ENCODE data around the gene MYO3B. TPM values are rescaled to one million over a fixed set of nuclear protein-coding genes. Genes with fewer than 3 reads are reported as not detected.

The MYO3B gene
- total RNA-seq, 3 donors from 2014 or later (not counting 1 experiment from before 2014, with no cell fraction given): 0.68 to 0.88 (median 0.75) TPM

DNA sequence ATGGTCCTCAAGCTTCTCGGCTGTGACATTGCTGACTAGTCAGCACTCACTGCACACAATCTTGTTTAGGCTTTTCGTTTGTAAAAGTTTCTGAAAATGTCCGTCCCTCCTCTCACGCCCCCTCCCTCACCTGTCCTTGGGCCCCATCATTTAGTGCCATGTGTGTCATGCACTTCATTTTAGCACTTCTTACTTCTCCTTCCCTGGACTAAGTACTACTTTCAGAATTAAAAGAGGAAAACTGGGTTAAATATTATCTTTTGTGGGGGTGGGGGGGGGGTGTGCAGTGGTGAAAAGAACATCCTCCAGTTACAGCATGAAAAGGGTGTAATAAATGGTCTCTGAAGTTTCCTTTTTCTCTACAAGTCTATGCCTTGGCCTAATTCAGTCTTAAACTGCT lies 355.2 kb downstream of the MYO3B start:
- intact Hi-C loops (cut with micrococcal nuclease): no loop called here
- no peaks in the 10 kb centered on the region for H3K36me3 ChIP-seq (ENCODE audit: control insufficient read depth, insufficient read depth, low read length)
- TF ChIP-seq, protein P1, sequence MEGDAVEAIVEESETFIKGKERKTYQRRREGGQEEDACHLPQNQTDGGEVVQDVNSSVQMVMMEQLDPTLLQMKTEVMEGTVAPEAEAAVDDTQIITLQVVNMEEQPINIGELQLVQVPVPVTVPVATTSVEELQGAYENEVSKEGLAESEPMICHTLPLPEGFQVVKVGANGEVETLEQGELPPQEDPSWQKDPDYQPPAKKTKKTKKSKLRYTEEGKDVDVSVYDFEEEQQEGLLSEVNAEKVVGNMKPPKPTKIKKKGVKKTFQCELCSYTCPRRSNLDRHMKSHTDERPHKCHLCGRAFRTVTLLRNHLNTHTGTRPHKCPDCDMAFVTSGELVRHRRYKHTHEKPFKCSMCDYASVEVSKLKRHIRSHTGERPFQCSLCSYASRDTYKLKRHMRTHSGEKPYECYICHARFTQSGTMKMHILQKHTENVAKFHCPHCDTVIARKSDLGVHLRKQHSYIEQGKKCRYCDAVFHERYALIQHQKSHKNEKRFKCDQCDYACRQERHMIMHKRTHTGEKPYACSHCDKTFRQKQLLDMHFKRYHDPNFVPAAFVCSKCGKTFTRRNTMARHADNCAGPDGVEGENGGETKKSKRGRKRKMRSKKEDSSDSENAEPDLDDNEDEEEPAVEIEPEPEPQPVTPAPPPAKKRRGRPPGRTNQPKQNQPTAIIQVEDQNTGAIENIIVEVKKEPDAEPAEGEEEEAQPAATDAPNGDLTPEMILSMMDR (IDR thresholded peaks at IDR 0.05): no peak
- no peaks in the 10 kb centered on the region for H3K36me3 Mint-ChIP-seq
- no peaks in the 10 kb centered on the region for H3K9me3 ChIP-seq (ENCODE audit: control insufficient read depth, insufficient read depth, low read length)
- no peak overlapping the region for H3K27ac ChIP-seq (ENCODE audit: low read length)
- H3K27me3 ChIP-seq (ENCODE audit: control insufficient read depth, insufficient read depth, low read length): no peaks in the 10 kb centered on the region
- no peaks in the 10 kb centered on the region for H3K4me1 ChIP-seq (ENCODE audit: control insufficient read depth, insufficient read depth, low read length)
- peaks cover 12 to 37% of the 10 kb centered on the region in 2 donors for H3K27me3 Mint-ChIP-seq (ENCODE audit: low read depth in 2 of 2)
- H3K9me3 Mint-ChIP-seq: no peaks in the 10 kb centered on the region
- H3K27ac Mint-ChIP-seq: no peak overlapping the region
- 93% methylated on average over 4 of the region's 4 CpGs for WGBS (ENCODE audit: insufficient coverage)
- no peak overlapping the region for H3K4me3 Mint-ChIP-seq
- no peak for ATAC-seq
- no peak for DNase-seq
- no peak overlapping the region for H3K4me3 ChIP-seq (ENCODE audit: low read length)
- no peaks in the 10 kb centered on the region for H3K4me1 Mint-ChIP-seq

DNA sequence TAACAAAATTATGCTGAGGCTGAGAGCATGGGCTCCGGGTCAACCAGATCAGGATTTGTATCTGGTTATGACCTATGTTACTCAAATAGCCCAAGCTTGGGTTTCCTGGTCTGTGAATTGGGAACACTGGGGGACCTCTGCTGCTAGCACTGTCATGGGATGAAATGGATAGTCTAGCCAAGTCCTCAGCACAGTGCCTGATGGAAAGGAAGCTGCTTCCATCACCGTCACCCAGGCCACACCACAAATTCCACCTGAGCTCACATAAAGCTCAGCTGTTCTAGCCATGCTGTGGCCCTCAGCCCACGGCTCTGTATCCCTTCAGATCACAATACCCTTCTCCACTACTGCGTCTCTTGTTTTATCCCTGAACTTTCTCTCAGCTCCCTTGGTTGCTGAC lies 357.6 kb downstream of the MYO3B start:
- TF ChIP-seq, protein P1 (IDR thresholded peaks at IDR 0.05): no peak
- Mint-ChIP-seq H3K9me3 (no peaks in the 10 kb centered on the region), H3K27me3 (ENCODE audit: low read depth in 2 of 2) (peaks cover 4 to 18% of the 10 kb centered on the region in 2 donors), H3K27ac (no peak overlapping the region), H3K4me3 (no peak overlapping the region), H3K4me1 (no peaks in the 10 kb centered on the region), H3K36me3 (no peaks in the 10 kb centered on the region)
- ATAC-seq (no peak), DNase-seq (no peak)
- H3K27ac ChIP-seq (ENCODE audit: low read length): no peak overlapping the region
- intact Hi-C loops (cut with micrococcal nuclease): no loop called here
- no peaks in the 10 kb centered on the region for H3K9me3 ChIP-seq (ENCODE audit: control insufficient read depth, insufficient read depth, low read length)
- no peaks in the 10 kb centered on the region for H3K36me3 ChIP-seq (ENCODE audit: control insufficient read depth, insufficient read depth, low read length)
- H3K4me1 ChIP-seq (ENCODE audit: control insufficient read depth, insufficient read depth, low read length): no peaks in the 10 kb centered on the region
- no peaks in the 10 kb centered on the region for H3K27me3 ChIP-seq (ENCODE audit: control insufficient read depth, insufficient read depth, low read length)
- 93% methylated on average over 4 of the region's 4 CpGs for WGBS (ENCODE audit: insufficient coverage)
- H3K4me3 ChIP-seq (ENCODE audit: low read length): no peak overlapping the region

DNA sequence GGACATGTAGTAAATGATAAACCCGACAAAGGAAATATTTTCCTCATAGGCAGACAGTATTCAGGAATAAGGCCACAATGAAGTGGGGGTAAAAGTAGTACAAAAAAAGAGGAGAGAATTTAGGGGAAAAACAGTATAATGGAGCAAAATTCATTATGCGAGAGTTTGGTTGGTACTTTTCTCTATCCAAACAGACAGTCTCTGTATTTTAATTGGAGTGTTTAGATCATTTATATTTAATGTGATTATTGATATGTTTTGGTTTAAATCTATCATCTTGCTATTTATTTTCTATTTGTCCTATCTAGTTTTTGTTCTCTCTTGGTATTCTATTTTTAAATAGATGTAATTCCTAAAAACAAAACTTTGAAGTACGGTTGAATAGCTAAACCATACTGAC lies 366.9 kb downstream of the MYO3B start:
- H3K27ac Mint-ChIP-seq: no peak overlapping the region

DNA sequence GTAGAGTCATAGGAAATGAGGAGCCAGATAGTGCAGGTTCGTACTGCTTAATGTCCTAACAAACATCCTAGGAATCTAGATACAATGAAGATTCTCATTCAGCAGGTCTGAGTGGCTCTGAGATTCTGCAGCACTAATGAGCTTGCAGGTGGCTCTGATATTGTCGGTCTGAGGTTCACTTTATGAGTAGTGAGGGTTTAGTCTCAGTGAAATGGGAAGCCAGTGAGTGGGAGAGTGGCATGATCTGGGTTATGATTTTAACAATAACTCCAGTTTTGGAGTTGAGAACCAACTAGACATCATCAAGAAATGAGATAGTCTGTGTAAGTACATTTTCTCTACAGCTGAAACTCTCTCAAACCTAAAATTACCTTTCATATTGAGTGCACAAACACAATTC lies 370.4 kb downstream of the MYO3B start:
- Mint-ChIP-seq H3K4me3 (no peak overlapping the region), H3K36me3 (peaks cover 6% of the 10 kb centered on the region), H3K27me3 (ENCODE audit: low read depth in 2 of 2) (peaks cover 0 to 5% of the 10 kb centered on the region in 2 donors), H3K4me1 (no peaks in the 10 kb centered on the region), H3K9me3 (peaks cover 4 to 11% of the 10 kb centered on the region in 2 donors), H3K27ac (no peak overlapping the region)
- WGBS (ENCODE audit: insufficient coverage): 91% methylated on average over 2 of the region's 2 CpGs
- ATAC-seq (no peak), DNase-seq (no peak)
- Histone ChIP-seq H3K36me3 (ENCODE audit: control insufficient read depth, insufficient read depth, low read length) (no peaks in the 10 kb centered on the region), H3K4me3 (ENCODE audit: low read length) (no peak overlapping the region), H3K27me3 (ENCODE audit: control insufficient read depth, insufficient read depth, low read length) (no peaks in the 10 kb centered on the region), H3K4me1 (ENCODE audit: control insufficient read depth, insufficient read depth, low read length) (no peaks in the 10 kb centered on the region), H3K27ac (ENCODE audit: low read length) (no peak overlapping the region), H3K9me3 (ENCODE audit: control insufficient read depth, insufficient read depth, low read length) (peaks cover 2% of the 10 kb centered on the region)
- intact Hi-C loops (cut with micrococcal nuclease): no loop called here
- TF ChIP-seq, protein P1 (IDR thresholded peaks at IDR 0.05): no peak

More for the DNA sequence above, 366.9 kb downstream of the MYO3B start:
- no peaks in the 10 kb centered on the region for H3K27me3 ChIP-seq (ENCODE audit: control insufficient read depth, insufficient read depth, low read length)
- no peaks in the 10 kb centered on the region for H3K36me3 Mint-ChIP-seq
- H3K9me3 Mint-ChIP-seq: peaks cover 0 to 4% of the 10 kb centered on the region in 2 donors
- no peak overlapping the region for H3K4me3 Mint-ChIP-seq
- no peak overlapping the region for H3K4me3 ChIP-seq (ENCODE audit: low read length)
- intact Hi-C loops (cut with micrococcal nuclease): no loop called here
- no peaks in the 10 kb centered on the region for H3K4me1 ChIP-seq (ENCODE audit: control insufficient read depth, insufficient read depth, low read length)
- TF ChIP-seq, protein P1 (IDR thresholded peaks at IDR 0.05): no peak
- H3K27ac ChIP-seq (ENCODE audit: low read length): no peak overlapping the region
- no peaks in the 10 kb centered on the region for H3K4me1 Mint-ChIP-seq
- H3K9me3 ChIP-seq (ENCODE audit: control insufficient read depth, insufficient read depth, low read length): no peaks in the 10 kb centered on the region
- DNase-seq (no peak), ATAC-seq (no peak)
- H3K36me3 ChIP-seq (ENCODE audit: control insufficient read depth, insufficient read depth, low read length): no peaks in the 10 kb centered on the region
- WGBS (ENCODE audit: insufficient coverage): 100% methylated on average over 1 of the region's 3 CpGs
- peaks cover 0 to 5% of the 10 kb centered on the region in 2 donors for H3K27me3 Mint-ChIP-seq (ENCODE audit: low read depth in 2 of 2)
